GM12878 (cell line): Measurements from ENCODE around the gene C16orf74. TPM values are rescaled to one million over a fixed set of nuclear protein-coding genes. Genes with fewer than 3 reads are reported as not detected.

Experiments used
- ATAC-seq: fragments of 200-7000 bp; cut with Tn5 transposase; 3 replicates; pipeline ENCODE4 v1.9.1; 2020; ENCODE audit warnings: mild to moderate bottlenecking, moderate library complexity
- BruUV-seq: library from RNA; stranded (reverse); fragments of 400-500 nt; replicated peaks from 2 replicates; lab custom pipeline; 2021; lab: Mats Ljungman, UMichigan
- CTCF ChIA-PET: fragments of 300-600 bp; sonication (Branson Sonifier 250); formaldehyde crosslinking; extraction: SDS; loops from one replicate; lab custom pipeline; 2021; ENCODE audit warnings: inconsistent platforms; lab: Yijun Ruan, JAX
- POLR2A ChIA-PET: fragments of 350-600 bp; formaldehyde crosslinking; extraction: SDS; loops from one replicate; lab custom pipeline; 2021; ENCODE audit warnings: inconsistent platforms; lab: Charles Lee
- RAD21 ChIA-PET: fragments of 300-600 bp; sonication (Branson Sonifier 250); formaldehyde crosslinking; loops from one replicate; lab custom pipeline; 2023; ENCODE audit warnings: antibody characterized with exemption; ENCODE audit not compliant: unreplicated experiment; lab: Charles Lee
- SMC1A ChIA-PET: fragments of 300-600 bp; sonication (Branson Sonifier 250); formaldehyde crosslinking; loops from one replicate; lab custom pipeline; 2023; ENCODE audit not compliant: unreplicated experiment, uncharacterized antibody; lab: Charles Lee
- DNase-seq: peaks from one replicate; pipeline ENCODE4 v3.0.0-alpha.2; 2011; ENCODE audit warnings: low read depth, low spot score
- FAIRE-seq: peaks from 3 replicates; lab custom pipeline; 2011; peaks lifted over from hg19 to GRCh38; lab: Jason Lieb, UNC
- H2AFZ ChIP-seq: 2 replicates; pipeline ENCODE4 v1.6.0; 2011; ENCODE audit warnings: low read depth, low read length, control low read depth; ENCODE audit not compliant: control insufficient read depth
- H3K27ac ChIP-seq: 2 replicates; pipeline ENCODE4 v1.5.1; 2011; ENCODE audit warnings: control low read depth; ENCODE audit not compliant: control insufficient read depth, insufficient read depth
- H3K27me3 ChIP-seq, 2 experiments: replicated peaks in 1 of 2; 2 replicates each; pipeline versions ENCODE4 v1.6.0 to v1.6.1; 2011; ENCODE audit warnings: low read length in 1 of 2; ENCODE audit not compliant: control insufficient read depth in 2 of 2, insufficient read depth in 2 of 2
- H3K36me3 ChIP-seq, 2 experiments: 2 replicates each; pipeline ENCODE4 v1.5.1; 2011; ENCODE audit warnings: low read length in 1 of 2; ENCODE audit not compliant: control insufficient read depth in 2 of 2, insufficient read depth in 2 of 2
- H3K4me1 ChIP-seq: 2 replicates; pipeline ENCODE4 v1.6.1; 2011; ENCODE audit warnings: mild to moderate bottlenecking, low read length, moderate library complexity, mixed read lengths; ENCODE audit not compliant: control insufficient read depth, insufficient read depth
- H3K4me2 ChIP-seq: 2 replicates; pipeline ENCODE4 v1.6.0; 2011; ENCODE audit warnings: control low read depth; ENCODE audit not compliant: control insufficient read depth, insufficient read depth
- H3K4me3 ChIP-seq: fragments of 200-600 bp; sonication (generic); 2 replicates; pipeline ENCODE4 v1.5.1; 2016
- H3K79me2 ChIP-seq: 2 replicates; pipeline ENCODE4 v1.6.0; 2011; ENCODE audit warnings: low read length; ENCODE audit not compliant: control insufficient read depth, insufficient read depth
- H3K9ac ChIP-seq: 2 replicates; pipeline ENCODE4 v1.8.0; 2011; ENCODE audit warnings: low read length, control low read depth, mixed read lengths; ENCODE audit not compliant: control insufficient read depth, insufficient read depth
- H3K9me3 ChIP-seq: replicated peaks from 3 replicates; pipeline ENCODE4 v1.5.1; 2011; ENCODE audit warnings: mild to moderate bottlenecking, low read length; ENCODE audit not compliant: control insufficient read depth, insufficient read depth
- H4K20me1 ChIP-seq: 2 replicates; pipeline ENCODE4 v1.6.0; 2011; ENCODE audit not compliant: control insufficient read depth, insufficient read depth
- DPF2 ChIP-seq: fragments of 450-650 bp; IDR thresholded peaks from 2 replicates; pipeline ENCODE4 v1.6.1; 2017; ENCODE audit warnings: mild to moderate bottlenecking
- GABPA ChIP-seq: IDR thresholded peaks from 2 replicates; pipeline ENCODE4 v1.6.1; 2014; ENCODE audit warnings: antibody characterized with exemption, low read depth, mild to moderate bottlenecking, inconsistent platforms
- IRF4 ChIP-seq: IDR thresholded peaks from 2 replicates; pipeline ENCODE4 v1.6.1; 2011; ENCODE audit warnings: low read depth, low read length
- MEF2A ChIP-seq: IDR thresholded peaks from 2 replicates; pipeline ENCODE4 v1.6.1; 2011; ENCODE audit warnings: low read depth, mild to moderate bottlenecking, low read length, moderate library complexity; ENCODE audit not compliant: insufficient read depth
- MTA2 ChIP-seq: fragments of 450-650 bp; IDR thresholded peaks from 2 replicates; pipeline ENCODE4 v1.6.1; 2016; ENCODE audit warnings: low read depth, mild to moderate bottlenecking, moderate library complexity
- MYC ChIP-seq: IDR thresholded peaks from 2 replicates; pipeline ENCODE4 v1.6.1; 2011; ENCODE audit warnings: mild to moderate bottlenecking, low read length, moderate library complexity, inconsistent platforms; ENCODE audit not compliant: insufficient read depth, insufficient replicate concordance, insufficient read length, severe bottlenecking
- PAX5 ChIP-seq: IDR thresholded peaks from 2 replicates; pipeline ENCODE4 v1.6.1; 2011; ENCODE audit warnings: low read depth, low read length, borderline replicate concordance
- RB1 ChIP-seq: fragments of 450-650 bp; formaldehyde crosslinking; IDR thresholded peaks from 2 replicates; pipeline ENCODE4 v1.6.1; 2017; ENCODE audit warnings: mild to moderate bottlenecking, borderline replicate concordance
- SP1 ChIP-seq: IDR thresholded peaks from one replicate; pipeline ENCODE4 v1.6.1; 2011; ENCODE audit warnings: low read depth, low read length
- SREBF2 ChIP-seq: IDR thresholded peaks from 2 replicates; pipeline ENCODE4 v1.6.1; 2012; ENCODE audit warnings: mild to moderate bottlenecking, low read length
- SRF ChIP-seq, 2 experiments: IDR thresholded peaks; 2 replicates each; pipeline ENCODE4 v1.6.1; 2011; ENCODE audit warnings: low read depth in 2 of 2, low read length in 2 of 2, mild to moderate bottlenecking in 1 of 2, moderate library complexity in 1 of 2
- TCF7 ChIP-seq: IDR thresholded peaks from 2 replicates; pipeline ENCODE4 v1.6.1; 2014; ENCODE audit warnings: antibody characterized with exemption, borderline replicate concordance
- ZNF24 ChIP-seq: fragments of 450-650 bp; IDR thresholded peaks from 2 replicates; pipeline ENCODE4 v1.6.1; 2017; ENCODE audit warnings: antibody characterized with exemption, mild to moderate bottlenecking
- WGBS: methylation state at CpG from one replicate; pipeline ENCODE4 v1.1.6; 2016; ENCODE audit warnings: low lambda C conversion rate; ENCODE audit not compliant: insufficient replicate concordance, insufficient coverage; ENCODE audit errors: missing lambda C conversion rate; 5-methylcytosine and 5-hydroxymethylcytosine counted together
- in situ Hi-C: fragments of 300-500 bp; cut with MboI; formaldehyde crosslinking; loops from 9 replicates; pipeline ENCODE4 v1.14.3; 2018; ENCODE audit warnings: mixed read lengths
- intact Hi-C: fragments of 100-400 bp; cut with micrococcal nuclease; formaldehyde crosslinking; loops from one replicate; pipeline ENCODE4 v1.14.2; 2022; ENCODE audit not compliant: unreplicated experiment
- polyA plus RNA-seq, 11 experiments: library from polyadenylated mRNA; depleted of rRNA in 4 of 11; unstranded in 6 of 11; stranded (reverse) in 5 of 11; fragments of >200 nt; fragmentation: Nextera tagmentation in 4 of 11; fragmentation: Illumina TruSeq in 1 of 11; extraction: Ambion mirVana in 4 of 11; extraction: Trizol in 1 of 11; gene quantifications; 1 replicate in 1 of 11; 2 replicates in 10 of 11; pipeline versions ENCODE4 v1.2.1 to v1.2.3, GENCODE V29; 2011 to 2016; ENCODE audit warnings: inconsistent platforms in 2 of 11, missing spikeins in 2 of 11, low read depth in 1 of 11
- total RNA-seq, 4 experiments: library from RNA; depleted of rRNA in 3 of 4; stranded (reverse); fragments of >200 nt in 3 of 4; fragmentation: Illumina TruSeq in 1 of 4; extraction: Trizol in 1 of 4; gene quantifications; 2 replicates each; pipeline versions ENCODE4 v1.2.1 to v1.2.3, GENCODE V29; 2013 to 2021
- TF ChIP-seq, protein P1 (sequence below): IDR thresholded peaks from 2 replicates; pipeline ENCODE4 v1.6.1; 2011; ENCODE audit warnings: borderline replicate concordance, low read depth, mild to moderate bottlenecking, moderate library complexity, low read length; ENCODE audit not compliant: insufficient read depth, poor library complexity, severe bottlenecking
- TF ChIP-seq, protein P2 (sequence below): fragments of 150-350 bp; IDR thresholded peaks from 2 replicates; pipeline ENCODE4 v1.6.1; 2014; ENCODE audit warnings: mild to moderate bottlenecking, low read depth, low read length

The C16orf74 gene
- total and polyA plus RNA-seq, 10 of the 15 experiments (the other 5 are each of a cell fraction or from before 2014, with no cell fraction given): 0.23 to 20.1 (median 6.8) TPM

DNA sequence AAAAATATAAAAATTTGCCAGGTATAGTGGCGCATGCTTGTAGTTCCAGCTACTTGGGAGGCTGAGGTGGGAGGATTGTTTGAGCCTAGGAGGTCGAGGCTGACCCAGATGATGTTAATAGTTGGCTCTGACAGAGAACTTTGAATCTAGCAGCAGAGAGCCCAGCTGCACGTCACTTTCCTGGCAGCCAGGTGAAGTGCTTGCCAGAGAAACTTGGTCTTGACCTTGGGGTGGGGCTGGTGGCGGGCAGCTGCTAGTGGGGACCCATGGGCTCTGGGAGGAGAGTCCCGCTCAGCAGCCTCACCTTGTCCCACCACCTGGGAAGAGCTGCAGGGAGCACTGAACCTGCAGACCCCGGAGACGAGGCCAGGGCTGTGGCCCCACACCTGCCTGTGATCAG lies 3.1 kb upstream of the C16orf74 start:
- intact Hi-C loops: no loop called here
- H3K27ac ChIP-seq: no peak overlapping the region

More for the DNA sequence above, 3.1 kb upstream of the C16orf74 start:
- H3K4me2 ChIP-seq: no peak overlapping the region
- TF ChIP-seq SP1: no peak
- TF ChIP-seq, protein P1, sequence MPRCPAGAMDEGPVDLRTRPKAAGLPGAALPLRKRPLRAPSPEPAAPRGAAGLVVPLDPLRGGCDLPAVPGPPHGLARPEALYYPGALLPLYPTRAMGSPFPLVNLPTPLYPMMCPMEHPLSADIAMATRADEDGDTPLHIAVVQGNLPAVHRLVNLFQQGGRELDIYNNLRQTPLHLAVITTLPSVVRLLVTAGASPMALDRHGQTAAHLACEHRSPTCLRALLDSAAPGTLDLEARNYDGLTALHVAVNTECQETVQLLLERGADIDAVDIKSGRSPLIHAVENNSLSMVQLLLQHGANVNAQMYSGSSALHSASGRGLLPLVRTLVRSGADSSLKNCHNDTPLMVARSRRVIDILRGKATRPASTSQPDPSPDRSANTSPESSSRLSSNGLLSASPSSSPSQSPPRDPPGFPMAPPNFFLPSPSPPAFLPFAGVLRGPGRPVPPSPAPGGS: no peak
- TF ChIP-seq SREBF2: no peak
- no peak for TF ChIP-seq MEF2A
- TF ChIP-seq IRF4: no peak
- no peak for TF ChIP-seq DPF2
- TF ChIP-seq ZNF24: no peak
- TF ChIP-seq PAX5: no peak
- TF ChIP-seq, protein P2, sequence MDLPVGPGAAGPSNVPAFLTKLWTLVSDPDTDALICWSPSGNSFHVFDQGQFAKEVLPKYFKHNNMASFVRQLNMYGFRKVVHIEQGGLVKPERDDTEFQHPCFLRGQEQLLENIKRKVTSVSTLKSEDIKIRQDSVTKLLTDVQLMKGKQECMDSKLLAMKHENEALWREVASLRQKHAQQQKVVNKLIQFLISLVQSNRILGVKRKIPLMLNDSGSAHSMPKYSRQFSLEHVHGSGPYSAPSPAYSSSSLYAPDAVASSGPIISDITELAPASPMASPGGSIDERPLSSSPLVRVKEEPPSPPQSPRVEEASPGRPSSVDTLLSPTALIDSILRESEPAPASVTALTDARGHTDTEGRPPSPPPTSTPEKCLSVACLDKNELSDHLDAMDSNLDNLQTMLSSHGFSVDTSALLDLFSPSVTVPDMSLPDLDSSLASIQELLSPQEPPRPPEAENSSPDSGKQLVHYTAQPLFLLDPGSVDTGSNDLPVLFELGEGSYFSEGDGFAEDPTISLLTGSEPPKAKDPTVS: no peak
- no peak for TF ChIP-seq RB1
- no peak for TF ChIP-seq TCF7
- TF ChIP-seq MTA2: no peak
- no peak for TF ChIP-seq GABPA
- no peak for TF ChIP-seq SRF (IDR thresholded peaks at IDR 0.05; ENCODE audit: low read depth in 2 of 2, low read length in 2 of 2)
- no peak for TF ChIP-seq MYC
- WGBS: 49% methylated on average over 7 of the region's 7 CpGs
- BruUV-seq: no TSS peak
- FAIRE-seq (no peak), ATAC-seq (no peak), DNase-seq (no peak)
- H2AFZ ChIP-seq: no peak overlapping the region
- SMC1A ChIA-PET: interaction anchor here (1.0 to 1.4 kb wide), 2 partner anchors 17 to 18 kb away, joined by 3 read pairs; no protein-coding TSS in a partner anchor
- POLR2A ChIA-PET: no interaction called here
- peaks cover 3% of the 10 kb centered on the region; the same call in 1 of the 2 replicates for H4K20me1 ChIP-seq
- in situ Hi-C loops: no loop called here
- H3K36me3 ChIP-seq: no peaks in the 10 kb centered on the region
- no peaks in the 10 kb centered on the region for H3K9me3 ChIP-seq
- no peaks in the 10 kb centered on the region; a peak in 1 of 4 replicates for H3K27me3 ChIP-seq
- H3K4me3 ChIP-seq: no peak overlapping the region
- peaks cover 76% of the 10 kb centered on the region for H3K4me1 ChIP-seq
- CTCF ChIA-PET: interaction anchor here (0.9 to 2.0 kb wide), 4 partner anchors 35 to 137 kb away, joined by 3 to 6 read pairs (median 4); no protein-coding TSS in a partner anchor
- no peaks in the 10 kb centered on the region for H3K79me2 ChIP-seq
- no peak overlapping the region for H3K9ac ChIP-seq
- RAD21 ChIA-PET: interaction anchor here (1.0 to 1.2 kb wide), 2 partner anchors 18 to 138 kb away, joined by 4 to 5 read pairs; no protein-coding TSS in a partner anchor
